PC-9 (cell line): Measurements from ENCODE around the gene RPAP2. TPM values are rescaled to one million over a fixed set of nuclear protein-coding genes. Genes with fewer than 3 reads are reported as not detected.
A peak's percentile ranks its signal among the peaks of the same experiment; 100 is the strongest.

Experiments used
- BruUV-seq: library from RNA; stranded (reverse); fragments of 400-500 nt; replicated peaks from 2 replicates; lab custom pipeline; 2021; lab: Mats Ljungman, UMichigan
- CTCF ChIA-PET: fragments of 300-600 bp; sonication (Branson Sonifier 250); formaldehyde crosslinking; loops from one replicate; lab custom pipeline; 2022; ENCODE audit warnings: antibody characterized with exemption; lab: Charles Lee
- POLR2A ChIA-PET: fragments of 300-600 bp; sonication (Branson Sonifier 250); formaldehyde crosslinking; loops from one replicate; lab custom pipeline; 2022; ENCODE audit warnings: antibody characterized with exemption; ENCODE audit not compliant: unreplicated experiment; lab: Charles Lee
- DNase-seq, 2 experiments: peaks; one replicate each; pipeline versions ENCODE4 v3.0.0 to v3.0.0-alpha.2; 2015 to 2022; ENCODE audit warnings: mixed read lengths in 1 of 2
- H2AFZ ChIP-seq: fragments of 200-600 bp; sonication (generic); 2 replicates; pipeline ENCODE4 v1.8.1; 2017; ENCODE audit warnings: antibody characterized with exemption
- H3F3A ChIP-seq: fragments of 200-600 bp; sonication (generic); 2 replicates; pipeline ENCODE4 v1.8.1; 2017; ENCODE audit warnings: antibody characterized with exemption, mild to moderate bottlenecking, low read depth; ENCODE audit not compliant: insufficient read depth
- H3K27ac ChIP-seq: fragments of 200-600 bp; sonication (generic); 2 replicates; pipeline ENCODE4 v1.6.1; 2016; ENCODE audit warnings: mixed run types
- H3K27me3 ChIP-seq: fragments of 200-600 bp; sonication (generic); 2 replicates; pipeline ENCODE4 v1.6.1; 2016; ENCODE audit warnings: low read depth, mixed run types; ENCODE audit not compliant: insufficient read depth
- H3K36me3 ChIP-seq: fragments of 200-600 bp; sonication (generic); 2 replicates; pipeline ENCODE4 v1.6.1; 2016; ENCODE audit warnings: low read depth, mixed run types
- H3K4me1 ChIP-seq: fragments of 200-600 bp; sonication (generic); replicated peaks from 2 replicates; pipeline ENCODE4 v1.6.1; 2016; ENCODE audit warnings: mixed run types; ENCODE audit not compliant: insufficient read depth
- H3K4me2 ChIP-seq: fragments of 200-600 bp; sonication (generic); 2 replicates; pipeline ENCODE4 v1.6.1; 2017; ENCODE audit warnings: mixed run types
- H3K4me3 ChIP-seq: fragments of 200-600 bp; sonication (generic); 2 replicates; pipeline ENCODE4 v1.6.1; 2016; ENCODE audit warnings: mixed run types
- H3K79me2 ChIP-seq: fragments of 200-600 bp; sonication (generic); 2 replicates; pipeline ENCODE4 v1.6.1; 2017; ENCODE audit warnings: low read depth, mixed run types
- H3K9me2 ChIP-seq: fragments of 200-600 bp; sonication (generic); 2 replicates; pipeline ENCODE4 v1.8.1; 2017; ENCODE audit warnings: mild to moderate bottlenecking; ENCODE audit not compliant: insufficient read depth
- H3K9me3 ChIP-seq: fragments of 200-600 bp; sonication (generic); 2 replicates; pipeline ENCODE4 v1.8.1; 2016; ENCODE audit warnings: low read depth; ENCODE audit not compliant: insufficient read depth
- H4K20me1 ChIP-seq: fragments of 200-600 bp; sonication (generic); 2 replicates; pipeline ENCODE4 v1.8.1; 2017; ENCODE audit not compliant: insufficient read depth
- CTCF ChIP-seq: fragments of 200-600 bp; sonication (generic); conservative IDR thresholded peaks from 2 replicates; pipeline ENCODE4 v1.6.1; 2017; ENCODE audit warnings: mixed run types, antibody characterized with exemption, mild to moderate bottlenecking, moderate library complexity
- EZH2 ChIP-seq: fragments of 200-600 bp; sonication (generic); IDR thresholded peaks from 2 replicates; pipeline ENCODE4 v1.8.0; 2017; ENCODE audit warnings: antibody characterized with exemption, low read depth
- intact Hi-C: fragments of 100-400 bp; cut with micrococcal nuclease; formaldehyde crosslinking; loops from one replicate; pipeline ENCODE4 v1.10.0; 2022; ENCODE audit not compliant: unreplicated experiment
- total RNA-seq: library from RNA; stranded (reverse); gene quantifications from 2 replicates; pipeline ENCODE4 v1.2.3, GENCODE V29; 2021

RPAP2 gene
- total RNA-seq, 1 experiment from 2014 or later, result 20.3 TPM

GRCh38 chr1:92262516-92262915, 36.3 kb upstream of the RPAP2 start:
- H3K4me1 ChIP-seq, result no peaks in the 10 kb centered on the region
- H3F3A ChIP-seq, result no peaks in the 10 kb centered on the region
- ChIA-PET CTCF (no interaction called here), POLR2A (no interaction called here)
- H2AFZ ChIP-seq, result no peak overlapping the region
- no peaks in the 10 kb centered on the region for H3K27me3 ChIP-seq
- no peaks in the 10 kb centered on the region for H3K9me3 ChIP-seq
- H3K79me2 ChIP-seq, result no peaks in the 10 kb centered on the region
- no TSS peak for BruUV-seq
- no peak overlapping the region for H3K4me3 ChIP-seq
- peaks cover 9% of the 10 kb centered on the region; the same call in 1 of the 2 replicates for H3K36me3 ChIP-seq
- no peaks in the 10 kb centered on the region for H4K20me1 ChIP-seq
- TF ChIP-seq CTCF, result no peak
- TF ChIP-seq EZH2, result no peak
- no peak overlapping the region for H3K4me2 ChIP-seq
- no peaks in the 10 kb centered on the region for H3K9me2 ChIP-seq
- DNase-seq, result peak in 1 of 2 experiments; percentile 35
- intact Hi-C loops, result no loop called here
- H3K27ac ChIP-seq, result no peak overlapping the region

- POLR2A ChIA-PET, result no interaction called here
- intact Hi-C loops, result no loop called here
- DNase-seq, result peak in 1 of 2 experiments; percentile 26
- TF ChIP-seq CTCF (no peak), EZH2 (no peak)
- no peak overlapping the region for H2AFZ ChIP-seq
- no peaks in the 10 kb centered on the region for H3K4me1 ChIP-seq
- no peak overlapping the region for H3K4me3 ChIP-seq
- 0 out of 2 replicates have a peak, but pooled peaks cover 2% of the 10 kb centered on the region for H3K36me3 ChIP-seq
- H3K79me2 ChIP-seq, result no peaks in the 10 kb centered on the region
- no TSS peak for BruUV-seq
- H3K9me2 ChIP-seq, result no peaks in the 10 kb centered on the region
- H3K9me3 ChIP-seq, result no peaks in the 10 kb centered on the region
- H4K20me1 ChIP-seq, result no peaks in the 10 kb centered on the region
- no peaks in the 10 kb centered on the region for H3K27me3 ChIP-seq
- H3F3A ChIP-seq, result no peaks in the 10 kb centered on the region
- H3K27ac ChIP-seq, result no peak overlapping the region
- CTCF ChIA-PET, result no interaction called here
- H3K4me2 ChIP-seq, result no peak overlapping the region
Measured at GRCh38 chr1:92273039-92273438, 25.8 kb upstream of the RPAP2 start.

- no peak overlapping the region for H3K4me3 ChIP-seq
- H3F3A ChIP-seq, result no peaks in the 10 kb centered on the region
- H3K9me2 ChIP-seq, result no peaks in the 10 kb centered on the region
- no peak for DNase-seq
- no peaks in the 10 kb centered on the region for H3K4me1 ChIP-seq
- no peak for TF ChIP-seq CTCF
- no peak for TF ChIP-seq EZH2
- 0 out of 2 replicates have a peak, but pooled peaks cover 10% of the 10 kb centered on the region for H3K36me3 ChIP-seq
- H3K9me3 ChIP-seq, result no peaks in the 10 kb centered on the region
- intact Hi-C loops, result no loop called here
- H3K4me2 ChIP-seq, result no peak overlapping the region
- H3K27ac ChIP-seq, result no peak overlapping the region
- no peak overlapping the region for H2AFZ ChIP-seq
- ChIA-PET POLR2A (no interaction called here), CTCF (no interaction called here)
- H3K27me3 ChIP-seq, result no peaks in the 10 kb centered on the region
- no peaks in the 10 kb centered on the region for H3K79me2 ChIP-seq
- BruUV-seq, result no TSS peak
- H4K20me1 ChIP-seq, result no peaks in the 10 kb centered on the region
Measured at GRCh38 chr1:92274939-92275338, 23.9 kb upstream of the RPAP2 start.
